Heart left ventricle (tissue), 16 donors: ENCODE results near the gene CAGE1. TPM values are rescaled to one million over a fixed set of nuclear protein-coding genes. Genes with fewer than 3 reads are reported as not detected.

Experiments
- ATAC-seq, 4 donors: fragments of 200-7000 bp; cut with Tn5 transposase; one replicate each; pipeline ENCODE4 v1.9.1; 2020 to 2022; ENCODE audit warnings: moderate library complexity in 4 of 4, mild to moderate bottlenecking in 3 of 4, moderate number of reproducible peaks in 1 of 4
- DNase-seq, 5 donors: peaks; one replicate each; pipeline ENCODE4 v3.0.0-alpha.2; 2020
- H3K27ac ChIP-seq, 12 donors: fragments of 200-600 bp; sonication (generic) in 4 of 12; one replicate each; pipeline versions ENCODE4 v1.5.0 to v1.8.0; 2016 to 2022; ENCODE audit warnings: mild to moderate bottlenecking in 2 of 12
- H3K27me3 ChIP-seq, 9 donors: fragments of 200-600 bp; sonication (generic) in 2 of 9; one replicate each; pipeline versions ENCODE4 v1.5.1 to v1.8.0; 2016 to 2022; ENCODE audit warnings: mild to moderate bottlenecking in 3 of 9
- H3K36me3 ChIP-seq, 9 donors: fragments of 200-600 bp; sonication (generic) in 2 of 9; one replicate each; pipeline versions ENCODE4 v1.5.0 to v1.8.0; 2018 to 2022; ENCODE audit warnings: mild to moderate bottlenecking in 2 of 9
- H3K4me1 ChIP-seq, 12 donors: fragments of 200-600 bp; sonication (generic) in 4 of 12; one replicate each; pipeline versions ENCODE4 v1.5.0 to v1.8.0; 2016 to 2022; ENCODE audit warnings: mild to moderate bottlenecking in 3 of 12
- H3K4me3 ChIP-seq, 12 donors: fragments of 200-600 bp; sonication (generic) in 4 of 12; one replicate each; pipeline versions ENCODE4 v1.5.0 to v1.8.0; 2017 to 2022; ENCODE audit warnings: mild to moderate bottlenecking in 9 of 12, moderate library complexity in 4 of 12
- H3K9me3 ChIP-seq, 12 donors: fragments of 200-600 bp; sonication (generic) in 4 of 12; one replicate each; pipeline versions ENCODE4 v1.5.0 to v1.8.0; 2016 to 2022; ENCODE audit warnings: mild to moderate bottlenecking in 1 of 12
- CTCF ChIP-seq, 12 donors: fragments of 200-600 bp; sonication (generic) in 4 of 12; IDR thresholded peaks; one replicate each; pipeline versions ENCODE4 v1.5.0 to v1.8.0; 2018 to 2022; ENCODE audit warnings: antibody characterized with exemption in 12 of 12, mild to moderate bottlenecking in 5 of 12
- POLR2A ChIP-seq, 2 donors: fragments of 450-650 bp; IDR thresholded peaks; one replicate each; pipeline ENCODE4 v1.6.1; 2017; ENCODE audit warnings: antibody characterized with exemption in 2 of 2, mild to moderate bottlenecking in 2 of 2, moderate library complexity in 2 of 2
- WGBS, 4 donors: extraction: QIAGEN DNeasy Blood & Tissue Kit in 2 of 4; methylation state at CpG; one replicate each; pipeline versions ENCODE4 v1.1.5 to v1.1.7; 2013 to 2018; 5-methylcytosine and 5-hydroxymethylcytosine counted together
- intact Hi-C, 10 donors: fragments of 100-400 bp; cut with DNase I; formaldehyde crosslinking; loops; one replicate each; pipeline versions ENCODE4 v1.11.1 to v1.14.2; 2022
- long read RNA-seq, 3 donors: library from polyadenylated mRNA; unstranded; transcript quantifications; one replicate each; pipeline ENCODE4 v2.0.0, GENCODE V29; 2020 to 2021
- polyA plus RNA-seq, 2 donors: library from polyadenylated mRNA; stranded (reverse); fragments of 200-250 nt; gene quantifications; one replicate each; pipeline ENCODE4 v1.2.3, GENCODE V29; 2013
- total RNA-seq, 9 donors: library from RNA; depleted of rRNA in 2 of 9; stranded (reverse); fragments of >200 nt in 2 of 9; fragmentation: NEBNext Ultra II Directional in 3 of 9; extraction: Animal tissue kit (Norgen Biotek cat#: 25700) in 3 of 9; gene quantifications; one replicate each; pipeline versions ENCODE4 v1.1.0 to v1.2.4, GENCODE V29; 2016 to 2023
- donor health status: ischemic (EF 13 %, LVEDD 7.1; RV severe dilation, severe dysfunction).
- donor health status: healthy with polysubstance abuse.
- donor health status: DM: no; HTN: yes; CAD: no.
- donor health status: DM: no; HTN: no; CAD: no.
- donor health status: ischemic (EF 25% LVEDD 6.9; RV normal size, moderate dysfunction).
- donor health status: ischemic (EF 25% LVEDD 5.7; RV mildly dilated, moderate dysfunction).
- donor health status: healthy.
- donor health status: DM: yes; HTN: yes; CAD: no.
- donor health status: ischemic (EF 35%, LVEDD 5.7; RV mildly dilated, moderate dysfunction).
- donor health status: nonischemic (EF 11% LVEDD 7.7; RV severe dilation, severe dysfunction).
- donor health status: DM: yes; HTN: yes; CAD: no.
- donor health status: PGD.
- donor health status: ischemic (EF 29% LVEDD 5.4; RV normal size, mild dysfunction).
- donor health status: nonischemic (EF 23%, LVEDD 6.1; RV moderate dilation, normal function).

CAGE1 gene
- under 1 TPM in 1 of 9 donors, not detected in 8; 0.54 TPM for total RNA-seq
- not detected for polyA plus RNA-seq
- long read RNA-seq, donor 1, result 0 reads
- long read RNA-seq, donor 2, result 0 reads
- long read RNA-seq, donor 3, result 0 reads

GRCh38 chr6:7389451-7390225 is at the start of gene CAGE1, which contains the start of gene RIOK1:
TSS of gene CAGE1 (minus strand) at chr6:7389742. CDS start at chr6:7387173, 2,569 bp downstream.
TSS of gene RIOK1 (plus strand) at chr6:7389808. CDS start at chr6:7390003, 195 bp downstream.
- H3K36me3 ChIP-seq, result peaks cover 0 to 22% (median 18%) of the 10 kb centered on the region in 9 donors
- intact Hi-C loops, result loop anchor here (1.0 to 10.0 kb wide), 8 partner anchors 75 to 198 kb away; partner anchors contain the start of gene SSR1 (in 10 of the 10)
- DNase-seq, result peak; percentile 95 to 97 (median 97)
- TF ChIP-seq CTCF (IDR thresholded peaks at IDR 0.05), result peak in 6 of 12 donors; percentile 13 to 32 (median 20)
- peak in 1 of 2 donors; percentile 79 for TF ChIP-seq POLR2A (IDR thresholded peaks at IDR 0.05)
- no peaks in the 10 kb centered on the region for H3K27me3 ChIP-seq
- no peaks in the 10 kb centered on the region for H3K9me3 ChIP-seq
- H3K4me3 ChIP-seq, result peak within 1 kb of the TSS; percentile 56 to 96 (median 84)
- peaks cover 0 to 31% (median 18%) of the 10 kb centered on the region in 12 donors for H3K4me1 ChIP-seq
- H3K27ac ChIP-seq, result peak within 1 kb of the TSS; percentile 22 to 97 (median 92)
- peak; percentile 100 for ATAC-seq
- 0 to 1% (median 0%) methylated on average over 7 to 62 of the region's 62 CpGs for WGBS, 4 donors

GRCh38 chr6:7439228-7439627 is 49.7 kb upstream of the CAGE1 start:
- H3K36me3 ChIP-seq, result no peaks in the 10 kb centered on the region
- no peak overlapping the region for H3K4me3 ChIP-seq
- 80 to 94% (median 89%) methylated on average over 3 of the region's 3 CpGs for WGBS, 4 donors
- TF ChIP-seq CTCF (IDR thresholded peaks at IDR 0.05) (no peak), POLR2A (IDR thresholded peaks at IDR 0.05) (no peak)
- DNase-seq, result no peak
- intact Hi-C loops, result loop anchor here in 1 of 10 donors (10.0 kb wide), 1 partner anchor 116 kb away; no protein-coding TSS in a partner anchor
- peaks cover 0 to 9% (median 0%) of the 10 kb centered on the region in 12 donors for H3K9me3 ChIP-seq
- no peaks in the 10 kb centered on the region for H3K27me3 ChIP-seq
- no peaks in the 10 kb centered on the region for H3K4me1 ChIP-seq
- H3K27ac ChIP-seq, result no peak overlapping the region
- ATAC-seq, result no peak

- intact Hi-C loops, result loop anchor here in 1 of 10 donors (10.0 kb wide), 1 partner anchor 117 kb away; no protein-coding TSS in a partner anchor
- no peak for TF ChIP-seq POLR2A (IDR thresholded peaks at IDR 0.05)
- TF ChIP-seq CTCF (IDR thresholded peaks at IDR 0.05), result no peak
- Histone ChIP-seq H3K4me1 (no peaks in the 10 kb centered on the region), H3K4me3 (no peak overlapping the region), H3K27ac (no peak overlapping the region), H3K27me3 (no peaks in the 10 kb centered on the region), H3K36me3 (no peaks in the 10 kb centered on the region), H3K9me3 (peaks cover 0 to 9% (median 0%) of the 10 kb centered on the region in 12 donors)
- ATAC-seq, result no peak
- DNase-seq, result no peak
- WGBS, 4 donors, result 92 to 97% (median 96%) methylated on average over 3 of the region's 3 CpGs
These were observed 48.5 kb upstream of the CAGE1 start for GRCh38 chr6:7438011-7438410.

GRCh38 chr6:7434672-7435071 is 45.1 kb upstream of the CAGE1 start:
- Histone ChIP-seq H3K9me3 (peaks cover 0 to 9% (median 0%) of the 10 kb centered on the region in 12 donors), H3K27me3 (no peaks in the 10 kb centered on the region), H3K4me1 (no peaks in the 10 kb centered on the region), H3K27ac (no peak overlapping the region), H3K4me3 (no peak overlapping the region), H3K36me3 (no peaks in the 10 kb centered on the region)
- TF ChIP-seq POLR2A (IDR thresholded peaks at IDR 0.05), result no peak
- no peak for TF ChIP-seq CTCF (IDR thresholded peaks at IDR 0.05)
- intact Hi-C loops, result loop anchor here in 1 of 10 donors (10.0 kb wide), 1 partner anchor 120 kb away; no protein-coding TSS in a partner anchor
- 66 to 82% (median 74%) methylated on average over 1 of the region's 1 CpG for WGBS, 4 donors
- no peak for ATAC-seq
- DNase-seq, result no peak
